B cell (primary cell): Measurements from ENCODE around the gene ELK4. TPM values are rescaled to one million over a fixed set of nuclear protein-coding genes. Genes with fewer than 3 reads are reported as not detected.

ENCODE experiments used
- ATAC-seq: fragments of 200-7000 bp; cut with Tn5 transposase; one replicate; pipeline ENCODE4 v1.10.0; 2021; ENCODE audit warnings: low read depth, mild to moderate bottlenecking, moderate number of reproducible peaks, moderate library complexity
- CTCF ChIA-PET: fragments of 350-600 bp; sonication (Branson Sonifier 250); formaldehyde crosslinking; loops from one replicate; lab custom pipeline; 2021; ENCODE audit warnings: antibody characterized with exemption, inconsistent platforms; lab: Charles Lee
- POLR2A ChIA-PET: fragments of 350-600 bp; sonication (Branson Sonifier 250); formaldehyde crosslinking; loops from one replicate; lab custom pipeline; 2021; ENCODE audit warnings: antibody characterized with exemption; lab: Charles Lee
- DNase-seq: peaks from one replicate; pipeline ENCODE4 v3.0.0; 2013
- H2AFZ ChIP-seq: 2 replicates; pipeline ENCODE4 v1.6.1; 2012; ENCODE audit warnings: mild to moderate bottlenecking, low read depth, low read length; ENCODE audit not compliant: insufficient read depth, poor library complexity, severe bottlenecking
- H3K27ac ChIP-seq, 2 donors: 1 replicate in 1 of 2; 2 replicates in 1 of 2; pipeline ENCODE4 v1.5.1; 2012 to 2013; ENCODE audit warnings: low read length in 2 of 2, mild to moderate bottlenecking in 2 of 2, moderate library complexity in 1 of 2
- H3K27me3 ChIP-seq, 4 experiments: fragments of 200-600 bp in 1 of 4; sonication (generic) in 1 of 4; replicated peaks in 1 of 4; 1 replicate in 2 of 4; 2 replicates in 2 of 4; pipeline versions ENCODE4 v1.6.1 to v1.7.0; 2013 to 2016; ENCODE audit warnings: low read length in 3 of 4, mild to moderate bottlenecking in 2 of 4, mixed read lengths in 1 of 4, moderate library complexity in 1 of 4; ENCODE audit not compliant: insufficient read depth in 4 of 4, control insufficient read depth in 3 of 4; ENCODE audit errors: control extremely low read depth in 1 of 4
- H3K36me3 ChIP-seq, 2 experiments: replicated peaks in 1 of 2; 1 replicate in 1 of 2; 2 replicates in 1 of 2; pipeline versions ENCODE4 v1.6.1 to v1.7.1; 2013; ENCODE audit warnings: low read length in 1 of 2; ENCODE audit not compliant: insufficient read depth in 2 of 2, control insufficient read depth in 1 of 2; ENCODE audit errors: control extremely low read depth in 1 of 2, extremely low read depth in 1 of 2
- H3K4me1 ChIP-seq, 2 donors: fragments of 200-600 bp in 1 of 2; sonication (generic) in 1 of 2; 1 replicate in 1 of 2; 2 replicates in 1 of 2; pipeline versions ENCODE4 v1.5.1 to v1.6.1; 2013 to 2017; ENCODE audit warnings: low read length in 2 of 2; ENCODE audit not compliant: control insufficient read depth in 2 of 2, insufficient read depth in 2 of 2
- H3K4me2 ChIP-seq: replicated peaks from 2 replicates; pipeline ENCODE3; 2012; ENCODE audit warnings: mild to moderate bottlenecking, low read depth, low read length; ENCODE audit not compliant: poor library complexity, severe bottlenecking
- H3K4me3 ChIP-seq, 5 experiments: fragments of 200-600 bp in 1 of 5; sonication (generic) in 1 of 5; 1 replicate in 3 of 5; 2 replicates in 2 of 5; pipeline versions ENCODE4 v1.5.1 to v1.7.0; 2011 to 2016; ENCODE audit warnings: low read length in 4 of 5, mild to moderate bottlenecking in 4 of 5, low read depth in 2 of 5, control low read depth in 1 of 5, moderate library complexity in 1 of 5; ENCODE audit not compliant: insufficient read depth in 1 of 5; ENCODE audit errors: control extremely low read depth in 1 of 5, extremely low read depth in 1 of 5
- H3K79me2 ChIP-seq: fragments of 200-600 bp; sonication (generic); one replicate; pipeline ENCODE4 v1.6.0; 2016; ENCODE audit warnings: low read length; ENCODE audit not compliant: control insufficient read depth, insufficient read depth
- H3K9ac ChIP-seq: fragments of 200-600 bp; sonication (generic); 2 replicates; pipeline ENCODE4 v1.6.1; 2017; ENCODE audit warnings: mild to moderate bottlenecking, low read length, moderate library complexity
- H3K9me3 ChIP-seq, 3 donors: one replicate each; pipeline versions ENCODE4 v1.6.1 to v1.7.1; 2013; ENCODE audit warnings: low read length in 2 of 3; ENCODE audit not compliant: control insufficient read depth in 2 of 3, insufficient read depth in 1 of 3; ENCODE audit errors: control extremely low read depth in 1 of 3
- H4K20me1 ChIP-seq: 2 replicates; pipeline ENCODE4 v1.6.0; 2012; ENCODE audit warnings: mild to moderate bottlenecking, low read length; ENCODE audit not compliant: insufficient read depth, control insufficient read depth, poor library complexity, severe bottlenecking
- H3K27ac Mint-ChIP-seq: one replicate; pipeline ENCODE4 v1.8.0; 2021; ENCODE audit warnings: mixed read lengths
- H3K27me3 Mint-ChIP-seq: one replicate; pipeline ENCODE4 v1.8.0; 2021; ENCODE audit warnings: mixed read lengths
- H3K4me1 Mint-ChIP-seq: one replicate; pipeline ENCODE4 v1.8.0; 2021; ENCODE audit warnings: mixed read lengths
- H3K4me3 Mint-ChIP-seq: one replicate; pipeline ENCODE4 v1.8.0; 2021; ENCODE audit warnings: mixed read lengths
- H3K9me3 Mint-ChIP-seq: one replicate; pipeline ENCODE4 v1.8.0; 2022; ENCODE audit warnings: mixed read lengths; ENCODE audit not compliant: insufficient read depth
- CTCF ChIP-seq: fragments of 200-600 bp; IDR thresholded peaks from one replicate; pipeline ENCODE4 v1.8.0; 2022; ENCODE audit warnings: antibody characterized with exemption, mild to moderate bottlenecking
- EZH2 ChIP-seq: IDR thresholded peaks from 2 replicates; pipeline ENCODE4 v1.6.1; 2012; ENCODE audit warnings: borderline replicate concordance, low read depth, mild to moderate bottlenecking, moderate library complexity, low read length; ENCODE audit not compliant: insufficient read depth, poor library complexity, severe bottlenecking
- WGBS: methylation state at CpG from one replicate; pipeline ENCODE4 v1.1.5; 2013; ENCODE audit warnings: missing lambda C conversion rate; ENCODE audit not compliant: insufficient coverage; 5-methylcytosine and 5-hydroxymethylcytosine counted together
- intact Hi-C: fragments of 100-400 bp; cut with micrococcal nuclease; formaldehyde crosslinking; loops from one replicate; pipeline ENCODE4 v1.10.0; 2022
- polyA plus RNA-seq: library from polyadenylated mRNA; depleted of rRNA; stranded (reverse); fragments of >200 nt; gene quantifications from 2 replicates; pipeline ENCODE4 v1.2.3, GENCODE V29; 2012
- total RNA-seq, 2 donors: library from RNA; stranded (reverse); fragments of 120-200 nt in 1 of 2; gene quantifications; 1 replicate in 1 of 2; 2 replicates in 1 of 2; pipeline versions ENCODE4 v1.2.3 to v1.2.4, GENCODE V29; 2013 to 2022

The ELK4 gene
- total and polyA plus RNA-seq, 2 donors (not counting 1 experiment from before 2014, with no cell fraction given): 11.0 to 151 TPM

- Histone ChIP-seq H3K4me1 (peaks cover 6 to 10% of the 10 kb centered on the region in 2 donors), H3K27ac (no peak overlapping the region), H3K4me2 (peak overlapping the region; percentile 81), H3K27me3 (peaks cover 0 to 52% (median 24%) of the 10 kb centered on the region in 4 experiments), H3K4me3 (peak overlapping the region in 4 of 5 experiments; percentile 13 to 51 (median 42)), H3K79me2 (no peaks in the 10 kb centered on the region), H2AFZ (peak overlapping the region; percentile 66), H3K36me3 (no peaks in the 10 kb centered on the region), H3K9ac (peak overlapping the region; percentile 55), H3K9me3 (no peaks in the 10 kb centered on the region), H4K20me1 (no peaks in the 10 kb centered on the region)
- POLR2A ChIA-PET: no interaction called here
- H3K27me3 Mint-ChIP-seq: peaks cover 62% of the 10 kb centered on the region
- WGBS: under 1% methylated on average over 88 of the region's 90 CpGs
- DNase-seq (peak; percentile 51), ATAC-seq (peak; percentile 59)
- peaks cover 5% of the 10 kb centered on the region for H3K4me1 Mint-ChIP-seq
- intact Hi-C loops: no loop called here
- H3K4me3 Mint-ChIP-seq: peak overlapping the region; percentile 83
- no peak for TF ChIP-seq EZH2
- TF ChIP-seq CTCF: no peak
- no peaks in the 10 kb centered on the region for H3K9me3 Mint-ChIP-seq
- CTCF ChIA-PET: interaction anchor here (0.9 to 2.2 kb wide), 3 partner anchors 64 to 89 kb away, joined by 3 to 6 read pairs (median 4); partner anchors contain the start of gene ELK4
- no peak overlapping the region for H3K27ac Mint-ChIP-seq
Measured at GRCh38 chr1:205568469-205569361, 63.1 kb downstream of the ELK4 start.

GRCh38 chr1:205568135-205568468 is 63.7 kb downstream of the ELK4 start:
- DNase-seq: no peak
- intact Hi-C loops: no loop called here
- peaks cover 63% of the 10 kb centered on the region for H3K27me3 Mint-ChIP-seq

More at GRCh38 chr1:205568135-205568468, 63.7 kb downstream of the ELK4 start:
- H3K79me2 ChIP-seq: no peaks in the 10 kb centered on the region
- no peak overlapping the region for H3K27ac ChIP-seq
- H4K20me1 ChIP-seq: no peaks in the 10 kb centered on the region
- H3K27me3 ChIP-seq: peaks cover 0 to 52% (median 24%) of the 10 kb centered on the region in 4 experiments
- no peak for TF ChIP-seq CTCF
- no peak for TF ChIP-seq EZH2
- WGBS: no CpG with 5 or more reads among the region's 5 CpGs
- no peaks in the 10 kb centered on the region for H3K9me3 Mint-ChIP-seq
- H3K4me1 ChIP-seq: peaks cover 6 to 10% of the 10 kb centered on the region in 2 donors
- H3K9me3 ChIP-seq: no peaks in the 10 kb centered on the region
- POLR2A ChIA-PET: no interaction called here
- CTCF ChIA-PET: interaction anchor here (1.3 kb wide), 1 partner anchor 39 kb away, joined by 4 read pairs; no protein-coding TSS in a partner anchor
- H3K4me3 Mint-ChIP-seq: peak overlapping the region; percentile 82
- H3K4me2 ChIP-seq: peak overlapping the region; percentile 81
- no peak overlapping the region for H3K27ac Mint-ChIP-seq
- peak overlapping the region; percentile 62 for H2AFZ ChIP-seq
- peak overlapping the region; percentile 40 for H3K9ac ChIP-seq
- H3K4me3 ChIP-seq: no peak overlapping the region
- no peak for ATAC-seq
- no peaks in the 10 kb centered on the region for H3K36me3 ChIP-seq
- H3K4me1 Mint-ChIP-seq: peaks cover 5% of the 10 kb centered on the region
